ENCODE data around the gene COX6B2.

COX6B2 gene

DNA sequence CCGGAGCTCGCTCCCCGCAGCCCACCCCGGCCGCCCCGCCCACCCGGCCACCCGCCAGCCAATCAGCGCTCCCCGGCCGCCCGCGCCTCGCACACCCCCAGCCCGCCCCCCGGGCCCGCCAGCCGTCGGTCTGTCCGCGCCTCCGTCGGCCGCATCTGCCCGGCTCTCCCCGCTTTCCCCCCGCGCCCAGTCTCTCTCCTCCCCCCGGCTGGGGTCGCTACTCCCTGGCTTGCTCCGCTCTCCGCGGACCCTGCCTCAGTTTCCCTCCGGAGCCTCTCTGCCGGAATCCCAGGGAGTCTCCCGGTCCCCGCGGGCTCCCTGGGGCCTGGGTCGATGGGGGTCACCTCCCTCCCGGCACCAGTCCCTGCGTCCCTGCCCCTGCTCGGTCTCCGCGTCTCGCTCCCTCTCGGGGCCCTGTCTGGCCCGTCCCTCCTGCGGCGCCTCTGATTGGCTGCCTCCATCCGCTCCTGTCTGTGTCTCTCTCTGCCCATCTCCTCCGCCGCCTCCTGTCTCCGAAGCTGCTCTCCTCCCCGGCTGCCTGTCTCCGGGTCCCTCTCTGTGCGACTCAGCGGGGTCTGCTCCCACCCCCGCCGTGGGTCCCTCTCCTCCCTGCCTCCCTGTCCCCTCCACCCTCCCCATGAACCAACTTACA lies 15.3 kb upstream of the COX6B2 start (continued):
- TF ChIP-seq ZNF426 (tag by site-specific recombination; IDR thresholded peaks at IDR 0.05): no peak
- TF ChIP-seq, protein P1, sequence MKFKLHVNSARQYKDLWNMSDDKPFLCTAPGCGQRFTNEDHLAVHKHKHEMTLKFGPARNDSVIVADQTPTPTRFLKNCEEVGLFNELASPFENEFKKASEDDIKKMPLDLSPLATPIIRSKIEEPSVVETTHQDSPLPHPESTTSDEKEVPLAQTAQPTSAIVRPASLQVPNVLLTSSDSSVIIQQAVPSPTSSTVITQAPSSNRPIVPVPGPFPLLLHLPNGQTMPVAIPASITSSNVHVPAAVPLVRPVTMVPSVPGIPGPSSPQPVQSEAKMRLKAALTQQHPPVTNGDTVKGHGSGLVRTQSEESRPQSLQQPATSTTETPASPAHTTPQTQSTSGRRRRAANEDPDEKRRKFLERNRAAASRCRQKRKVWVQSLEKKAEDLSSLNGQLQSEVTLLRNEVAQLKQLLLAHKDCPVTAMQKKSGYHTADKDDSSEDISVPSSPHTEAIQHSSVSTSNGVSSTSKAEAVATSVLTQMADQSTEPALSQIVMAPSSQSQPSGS (tag by site-specific recombination; IDR thresholded peaks at IDR 0.05; ENCODE audit: low read depth): no peak
- TF ChIP-seq, protein P2, sequence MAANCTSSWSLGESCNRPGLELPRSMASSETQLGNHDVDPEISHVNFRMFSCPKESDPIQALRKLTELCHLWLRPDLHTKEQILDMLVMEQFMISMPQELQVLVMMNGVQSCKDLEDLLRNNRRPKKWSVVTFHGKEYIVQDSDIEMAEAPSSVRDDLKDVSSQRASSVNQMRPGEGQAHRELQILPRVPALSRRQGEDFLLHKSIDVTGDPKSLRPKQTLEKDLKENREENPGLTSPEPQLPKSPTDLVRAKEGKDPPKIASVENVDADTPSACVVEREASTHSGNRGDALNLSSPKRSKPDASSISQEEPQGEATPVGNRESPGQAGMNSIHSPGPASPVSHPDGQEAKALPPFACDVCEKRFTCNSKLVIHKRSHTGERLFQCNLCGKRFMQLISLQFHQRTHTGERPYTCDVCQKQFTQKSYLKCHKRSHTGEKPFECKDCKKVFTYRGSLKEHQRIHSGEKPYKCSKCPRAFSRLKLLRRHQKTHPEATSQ (tag by site-specific recombination; IDR thresholded peaks at IDR 0.05): no peak
- no peak for TF ChIP-seq ZNF223 (tag by site-specific recombination; IDR thresholded peaks at IDR 0.05)
- no peak for TF ChIP-seq ZNF221 (tag by site-specific recombination; IDR thresholded peaks at IDR 0.05; ENCODE audit: borderline replicate concordance)
- no peak for TF ChIP-seq KLF7 (tag by site-specific recombination; IDR thresholded peaks at IDR 0.05; ENCODE audit: borderline replicate concordance)
- peak; percentile 81 for TF ChIP-seq GLIS1 (tag by site-specific recombination; IDR thresholded peaks at IDR 0.05)
- peak; percentile 38; the same call in 1 of the 2 replicates for TF ChIP-seq IKZF3 (tag by site-specific recombination; IDR thresholded peaks at IDR 0.05)
- TF ChIP-seq TRIM28 (IDR thresholded peaks at IDR 0.05; ENCODE audit: borderline replicate concordance, low read length): no peak
- no peak for TF ChIP-seq ZNF785 (tag by site-specific recombination; IDR thresholded peaks at IDR 0.05)
- TF ChIP-seq, protein P3, sequence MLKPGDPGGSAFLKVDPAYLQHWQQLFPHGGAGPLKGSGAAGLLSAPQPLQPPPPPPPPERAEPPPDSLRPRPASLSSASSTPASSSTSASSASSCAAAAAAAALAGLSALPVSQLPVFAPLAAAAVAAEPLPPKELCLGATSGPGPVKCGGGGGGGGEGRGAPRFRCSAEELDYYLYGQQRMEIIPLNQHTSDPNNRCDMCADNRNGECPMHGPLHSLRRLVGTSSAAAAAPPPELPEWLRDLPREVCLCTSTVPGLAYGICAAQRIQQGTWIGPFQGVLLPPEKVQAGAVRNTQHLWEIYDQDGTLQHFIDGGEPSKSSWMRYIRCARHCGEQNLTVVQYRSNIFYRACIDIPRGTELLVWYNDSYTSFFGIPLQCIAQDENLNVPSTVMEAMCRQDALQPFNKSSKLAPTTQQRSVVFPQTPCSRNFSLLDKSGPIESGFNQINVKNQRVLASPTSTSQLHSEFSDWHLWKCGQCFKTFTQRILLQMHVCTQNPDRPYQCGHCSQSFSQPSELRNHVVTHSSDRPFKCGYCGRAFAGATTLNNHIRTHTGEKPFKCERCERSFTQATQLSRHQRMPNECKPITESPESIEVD (tag by site-specific recombination; IDR thresholded peaks at IDR 0.05): no peak
- TF ChIP-seq, protein P4, sequence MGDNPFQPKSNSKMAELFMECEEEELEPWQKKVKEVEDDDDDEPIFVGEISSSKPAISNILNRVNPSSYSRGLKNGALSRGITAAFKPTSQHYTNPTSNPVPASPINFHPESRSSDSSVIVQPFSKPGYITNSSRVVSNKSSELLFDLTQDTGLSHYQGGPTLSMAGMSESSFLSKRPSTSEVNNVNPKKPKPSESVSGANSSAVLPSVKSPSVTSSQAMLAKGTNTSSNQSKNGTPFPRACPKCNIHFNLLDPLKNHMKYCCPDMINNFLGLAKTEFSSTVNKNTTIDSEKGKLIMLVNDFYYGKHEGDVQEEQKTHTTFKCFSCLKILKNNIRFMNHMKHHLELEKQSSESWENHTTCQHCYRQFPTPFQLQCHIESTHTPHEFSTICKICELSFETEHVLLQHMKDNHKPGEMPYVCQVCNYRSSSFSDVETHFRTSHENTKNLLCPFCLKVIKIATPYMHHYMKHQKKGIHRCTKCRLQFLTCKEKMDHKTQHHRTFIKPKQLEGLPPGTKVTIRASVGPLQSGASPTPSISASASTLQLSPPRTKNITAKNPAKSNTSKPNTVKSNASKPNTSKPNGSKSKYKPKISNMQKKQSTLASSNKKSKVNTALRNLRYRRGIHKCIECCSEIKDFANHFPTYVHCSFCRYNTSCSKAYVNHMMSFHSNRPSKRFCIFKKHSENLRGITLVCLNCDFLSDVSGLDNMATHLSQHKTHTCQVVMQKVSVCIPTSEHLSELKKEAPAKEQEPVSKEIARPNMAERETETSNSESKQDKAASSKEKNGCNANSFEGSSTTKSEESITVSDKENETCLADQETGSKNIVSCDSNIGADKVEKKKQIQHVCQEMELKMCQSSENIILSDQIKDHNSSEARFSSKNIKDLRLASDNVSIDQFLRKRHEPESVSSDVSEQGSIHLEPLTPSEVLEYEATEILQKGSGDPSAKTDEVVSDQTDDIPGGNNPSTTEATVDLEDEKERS (tag by site-specific recombination; IDR thresholded peaks at IDR 0.05): no peak
- TF ChIP-seq SCRT2 (tag by site-specific recombination; IDR thresholded peaks at IDR 0.05): no peak
- TF ChIP-seq, protein P5, sequence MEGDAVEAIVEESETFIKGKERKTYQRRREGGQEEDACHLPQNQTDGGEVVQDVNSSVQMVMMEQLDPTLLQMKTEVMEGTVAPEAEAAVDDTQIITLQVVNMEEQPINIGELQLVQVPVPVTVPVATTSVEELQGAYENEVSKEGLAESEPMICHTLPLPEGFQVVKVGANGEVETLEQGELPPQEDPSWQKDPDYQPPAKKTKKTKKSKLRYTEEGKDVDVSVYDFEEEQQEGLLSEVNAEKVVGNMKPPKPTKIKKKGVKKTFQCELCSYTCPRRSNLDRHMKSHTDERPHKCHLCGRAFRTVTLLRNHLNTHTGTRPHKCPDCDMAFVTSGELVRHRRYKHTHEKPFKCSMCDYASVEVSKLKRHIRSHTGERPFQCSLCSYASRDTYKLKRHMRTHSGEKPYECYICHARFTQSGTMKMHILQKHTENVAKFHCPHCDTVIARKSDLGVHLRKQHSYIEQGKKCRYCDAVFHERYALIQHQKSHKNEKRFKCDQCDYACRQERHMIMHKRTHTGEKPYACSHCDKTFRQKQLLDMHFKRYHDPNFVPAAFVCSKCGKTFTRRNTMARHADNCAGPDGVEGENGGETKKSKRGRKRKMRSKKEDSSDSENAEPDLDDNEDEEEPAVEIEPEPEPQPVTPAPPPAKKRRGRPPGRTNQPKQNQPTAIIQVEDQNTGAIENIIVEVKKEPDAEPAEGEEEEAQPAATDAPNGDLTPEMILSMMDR (tag by site-specific recombination; IDR thresholded peaks at IDR 0.05): no peak
- TF ChIP-seq HOXC10 (CRISPR knock-in tag; IDR thresholded peaks at IDR 0.05): no peak
- no peak for TF ChIP-seq OSR2 (tag by site-specific recombination; IDR thresholded peaks at IDR 0.05)
- TF ChIP-seq, protein P6, sequence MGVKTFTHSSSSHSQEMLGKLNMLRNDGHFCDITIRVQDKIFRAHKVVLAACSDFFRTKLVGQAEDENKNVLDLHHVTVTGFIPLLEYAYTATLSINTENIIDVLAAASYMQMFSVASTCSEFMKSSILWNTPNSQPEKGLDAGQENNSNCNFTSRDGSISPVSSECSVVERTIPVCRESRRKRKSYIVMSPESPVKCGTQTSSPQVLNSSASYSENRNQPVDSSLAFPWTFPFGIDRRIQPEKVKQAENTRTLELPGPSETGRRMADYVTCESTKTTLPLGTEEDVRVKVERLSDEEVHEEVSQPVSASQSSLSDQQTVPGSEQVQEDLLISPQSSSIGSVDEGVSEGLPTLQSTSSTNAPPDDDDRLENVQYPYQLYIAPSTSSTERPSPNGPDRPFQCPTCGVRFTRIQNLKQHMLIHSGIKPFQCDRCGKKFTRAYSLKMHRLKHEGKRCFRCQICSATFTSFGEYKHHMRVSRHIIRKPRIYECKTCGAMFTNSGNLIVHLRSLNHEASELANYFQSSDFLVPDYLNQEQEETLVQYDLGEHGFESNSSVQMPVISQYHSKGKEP (tag by site-specific recombination; IDR thresholded peaks at IDR 0.05): no peak
- TF ChIP-seq ZNF311 (tag by site-specific recombination; IDR thresholded peaks at IDR 0.05; ENCODE audit: borderline replicate concordance): no peak
- TF ChIP-seq ZNF658 (tag by site-specific recombination; IDR thresholded peaks at IDR 0.05): no peak
- no peak for TF ChIP-seq ZFP69B (tag by site-specific recombination; IDR thresholded peaks at IDR 0.05)
- TF ChIP-seq ZNF324 (tag by site-specific recombination; IDR thresholded peaks at IDR 0.05): no peak
- no peak for TF ChIP-seq ZNF433 (tag by site-specific recombination; IDR thresholded peaks at IDR 0.05; ENCODE audit: low read depth)
- no peak for TF ChIP-seq ZNF37A (tag by site-specific recombination; IDR thresholded peaks at IDR 0.05)
- TF ChIP-seq, protein P7, sequence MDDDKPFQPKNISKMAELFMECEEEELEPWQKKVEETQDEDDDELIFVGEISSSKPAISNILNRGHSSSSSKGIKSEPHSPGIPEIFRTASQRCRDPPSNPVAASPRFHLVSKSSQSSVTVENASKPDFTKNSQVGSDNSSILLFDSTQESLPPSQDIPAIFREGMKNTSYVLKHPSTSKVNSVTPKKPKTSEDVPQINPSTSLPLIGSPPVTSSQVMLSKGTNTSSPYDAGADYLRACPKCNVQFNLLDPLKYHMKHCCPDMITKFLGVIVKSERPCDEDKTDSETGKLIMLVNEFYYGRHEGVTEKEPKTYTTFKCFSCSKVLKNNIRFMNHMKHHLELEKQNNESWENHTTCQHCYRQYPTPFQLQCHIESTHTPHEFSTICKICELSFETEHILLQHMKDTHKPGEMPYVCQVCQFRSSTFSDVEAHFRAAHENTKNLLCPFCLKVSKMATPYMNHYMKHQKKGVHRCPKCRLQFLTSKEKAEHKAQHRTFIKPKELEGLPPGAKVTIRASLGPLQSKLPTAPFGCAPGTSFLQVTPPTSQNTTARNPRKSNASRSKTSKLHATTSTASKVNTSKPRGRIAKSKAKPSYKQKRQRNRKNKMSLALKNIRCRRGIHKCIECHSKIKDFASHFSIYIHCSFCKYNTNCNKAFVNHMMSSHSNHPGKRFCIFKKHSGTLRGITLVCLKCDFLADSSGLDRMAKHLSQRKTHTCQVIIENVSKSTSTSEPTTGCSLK (tag by site-specific recombination; IDR thresholded peaks at IDR 0.05): no peak
- TF ChIP-seq ZNF747 (tag by site-specific recombination; IDR thresholded peaks at IDR 0.05): no peak
- TF ChIP-seq ZNF561 (tag by site-specific recombination; IDR thresholded peaks at IDR 0.05; ENCODE audit: borderline replicate concordance): 0 out of 2 replicates have a peak, but pooled peaks have one; percentile 34
- TF ChIP-seq ZNF112 (tag by site-specific recombination; IDR thresholded peaks at IDR 0.05): no peak

All from HEK293 (cell line).